CD4-positive, alpha-beta memory T cell (primary cell): ENCODE measurements around the gene SHC3. TPM values are rescaled to one million over a fixed set of nuclear protein-coding genes. Genes with fewer than 3 reads are reported as not detected.
A peak's percentile ranks its signal among the peaks of the same experiment; 100 is the strongest.

Experiments
- CTCF ChIA-PET: fragments of 350-600 bp; sonication (Branson Sonifier 250); formaldehyde crosslinking; loops from one replicate; lab custom pipeline; 2021; ENCODE audit warnings: inconsistent platforms; ENCODE audit not compliant: partially characterized antibody; lab: Charles Lee
- POLR2A ChIA-PET: fragments of 350-600 bp; sonication (Branson Sonifier 250); formaldehyde crosslinking; loops from one replicate; lab custom pipeline; 2021; ENCODE audit not compliant: partially characterized antibody; lab: Charles Lee
- DNase-seq, 5 donors: peaks; one replicate each; pipeline versions ENCODE4 v3.0.0 to v3.0.0-alpha.2; 2020 to 2022; ENCODE audit warnings: mixed read lengths in 1 of 5
- H3K27ac ChIP-seq: one replicate; pipeline ENCODE4 v1.7.0; 2013; ENCODE audit warnings: low read depth, low read length
- H3K27me3 ChIP-seq: 2 replicates; pipeline ENCODE4 v1.7.0; 2013; ENCODE audit warnings: mild to moderate bottlenecking, low read length, moderate library complexity; ENCODE audit not compliant: insufficient read depth
- H3K36me3 ChIP-seq: 2 replicates; pipeline ENCODE4 v1.7.0; 2013; ENCODE audit warnings: mild to moderate bottlenecking, low read length, moderate library complexity; ENCODE audit not compliant: insufficient read depth
- H3K4me1 ChIP-seq: 2 replicates; pipeline ENCODE4 v1.7.0; 2013; ENCODE audit warnings: mild to moderate bottlenecking, low read length, moderate library complexity; ENCODE audit not compliant: insufficient read depth
- H3K4me3 ChIP-seq, 2 donors: one replicate each; pipeline ENCODE4 v1.7.0; 2013; ENCODE audit warnings: low read length in 2 of 2, mild to moderate bottlenecking in 1 of 2
- H3K9me3 ChIP-seq, 2 donors: one replicate each; pipeline ENCODE4 v1.7.0; 2013; ENCODE audit warnings: low read length in 2 of 2, control low read depth in 1 of 2; ENCODE audit not compliant: control insufficient read depth in 1 of 2
- H3K27ac Mint-ChIP-seq, 7 donors: one replicate each; pipeline ENCODE4 v1.8.0; 2020 to 2021; ENCODE audit warnings: mixed read lengths in 7 of 7, mild to moderate bottlenecking in 6 of 7, inconsistent platforms in 3 of 7, moderate library complexity in 3 of 7
- H3K27me3 Mint-ChIP-seq, 2 donors: one replicate each; pipeline ENCODE4 v1.8.0; 2020 to 2021; ENCODE audit warnings: mixed read lengths in 2 of 2
- H3K36me3 Mint-ChIP-seq, 2 donors: one replicate each; pipeline ENCODE4 v1.8.0; 2020 to 2021; ENCODE audit warnings: mixed read lengths in 2 of 2, inconsistent platforms in 1 of 2, mild to moderate bottlenecking in 1 of 2
- H3K4me1 Mint-ChIP-seq, 4 donors: one replicate each; pipeline ENCODE4 v1.8.0; 2020 to 2021; ENCODE audit warnings: mixed read lengths in 4 of 4, mild to moderate bottlenecking in 1 of 4
- H3K4me3 Mint-ChIP-seq, 8 donors: one replicate each; pipeline ENCODE4 v1.8.0; 2020 to 2021; ENCODE audit warnings: mixed read lengths in 8 of 8, mild to moderate bottlenecking in 7 of 8, moderate library complexity in 6 of 8, inconsistent platforms in 3 of 8
- H3K9me3 Mint-ChIP-seq, 8 donors: one replicate each; pipeline ENCODE4 v1.8.0; 2020 to 2021; ENCODE audit warnings: mixed read lengths in 8 of 8, mild to moderate bottlenecking in 5 of 8, inconsistent platforms in 3 of 8, moderate library complexity in 1 of 8
- intact Hi-C: fragments of 100-400 bp; cut with micrococcal nuclease; formaldehyde crosslinking; loops from one replicate; pipeline ENCODE4 v1.15.1; 2023
- polyA plus RNA-seq, 2 donors: library from polyadenylated mRNA; unstranded; fragments of 300-500 nt; fragmentation: Illumina TruSeq; gene quantifications; one replicate each; pipeline ENCODE4 v1.2.3, GENCODE V29; 2021
- total RNA-seq, 2 experiments: library from RNA; stranded (reverse); gene quantifications; one replicate each; pipeline ENCODE4 v1.2.3, GENCODE V29; 2021

The SHC3 gene
- total and polyA plus RNA-seq, 4 experiments from 2014 or later: 0.06 TPM; not detected in 3

DNA sequence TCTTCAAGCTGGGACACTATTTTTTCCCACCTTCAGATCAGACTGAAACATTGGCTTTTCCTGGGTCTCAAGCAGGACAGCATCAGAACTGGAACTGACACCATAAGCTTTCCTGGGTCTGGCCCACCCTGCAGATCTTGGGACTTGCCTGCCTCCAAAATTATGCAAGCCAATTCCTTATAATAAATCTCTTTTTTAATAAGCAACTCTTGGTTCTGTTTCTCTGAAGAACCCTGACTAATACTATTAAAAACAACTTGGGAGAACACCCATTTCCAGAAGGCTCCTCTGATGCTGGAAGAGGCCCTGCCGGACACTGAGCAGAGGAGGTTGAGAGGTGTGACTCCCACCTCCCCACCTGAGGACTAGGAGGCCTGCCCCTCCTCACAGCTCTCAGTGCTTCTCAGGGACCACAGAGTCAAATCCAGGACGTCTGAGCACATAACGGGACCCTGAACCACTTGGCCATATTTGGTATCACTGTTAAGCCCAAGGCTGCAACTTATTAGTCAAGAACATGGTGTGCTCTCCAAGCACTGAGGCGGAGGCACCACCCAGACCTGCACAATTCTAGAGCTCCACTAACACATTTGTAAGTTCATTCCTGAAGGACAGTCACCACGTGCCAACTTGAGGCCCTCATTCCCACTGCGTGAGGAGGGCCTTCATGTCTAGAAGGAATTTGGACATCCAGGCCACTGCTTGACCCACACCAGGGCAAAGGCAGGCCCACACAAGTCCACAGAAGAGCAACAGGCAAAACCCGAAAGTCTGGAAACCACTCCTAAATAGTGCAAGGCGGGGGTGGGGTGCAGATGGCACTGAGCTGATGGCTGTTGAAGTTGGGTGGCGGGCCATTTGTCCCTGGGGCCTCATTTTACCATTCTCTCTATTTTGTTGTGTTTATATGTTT, 9.5 kb downstream of the SHC3 start:
- H3K9me3 ChIP-seq: no peaks in the 10 kb centered on the region
- POLR2A ChIA-PET: no interaction called here
- Mint-ChIP-seq H3K4me3 (no peak overlapping the region), H3K27ac (no peak overlapping the region), H3K9me3 (peaks cover 0 to under 1% (median 0%) of the 10 kb centered on the region in 8 donors), H3K4me1 (no peaks in the 10 kb centered on the region), H3K27me3 (peaks cover 18 to 21% of the 10 kb centered on the region in 2 donors), H3K36me3 (no peaks in the 10 kb centered on the region)
- CTCF ChIA-PET: no interaction called here
- no peak for DNase-seq
- intact Hi-C loops: no loop called here
- no peaks in the 10 kb centered on the region for H3K4me1 ChIP-seq
- H3K27ac ChIP-seq: no peak overlapping the region
- H3K4me3 ChIP-seq: no peak overlapping the region
- no peaks in the 10 kb centered on the region for H3K36me3 ChIP-seq
- peaks cover 4% of the 10 kb centered on the region for H3K27me3 ChIP-seq

DNA sequence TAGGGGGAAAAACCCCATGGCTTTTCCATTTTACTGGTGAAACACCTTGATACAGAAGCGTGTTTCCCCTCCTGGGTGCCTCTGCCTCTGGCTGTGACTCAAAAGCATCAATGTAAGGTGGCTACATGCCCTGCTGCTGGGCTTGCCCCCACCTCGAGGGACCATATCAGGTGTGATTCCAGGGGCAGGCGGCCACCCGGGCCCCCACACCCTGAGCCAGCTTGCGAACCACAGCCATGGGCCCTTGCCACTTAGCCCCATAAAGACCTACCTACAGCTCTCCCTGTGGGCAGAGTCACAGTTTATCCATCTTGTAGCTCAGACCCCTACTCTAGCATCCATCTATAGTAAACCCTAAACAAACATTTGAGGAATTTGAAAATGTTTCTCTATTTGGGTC, 10.8 kb downstream of the SHC3 start:
- POLR2A ChIA-PET: no interaction called here
- no peak overlapping the region for H3K27ac Mint-ChIP-seq
- Histone ChIP-seq H3K36me3 (no peaks in the 10 kb centered on the region), H3K9me3 (no peaks in the 10 kb centered on the region), H3K4me3 (no peak overlapping the region), H3K27me3 (peaks cover 4% of the 10 kb centered on the region), H3K4me1 (no peaks in the 10 kb centered on the region), H3K27ac (no peak overlapping the region)
- H3K36me3 Mint-ChIP-seq: no peaks in the 10 kb centered on the region
- no peak for DNase-seq
- no peaks in the 10 kb centered on the region for H3K4me1 Mint-ChIP-seq
- H3K9me3 Mint-ChIP-seq: peaks cover 0 to 3% (median 0%) of the 10 kb centered on the region in 8 donors
- H3K4me3 Mint-ChIP-seq: no peak overlapping the region
- CTCF ChIA-PET: no interaction called here
- peaks cover 15 to 17% of the 10 kb centered on the region in 2 donors for H3K27me3 Mint-ChIP-seq
- intact Hi-C loops: no loop called here

DNA sequence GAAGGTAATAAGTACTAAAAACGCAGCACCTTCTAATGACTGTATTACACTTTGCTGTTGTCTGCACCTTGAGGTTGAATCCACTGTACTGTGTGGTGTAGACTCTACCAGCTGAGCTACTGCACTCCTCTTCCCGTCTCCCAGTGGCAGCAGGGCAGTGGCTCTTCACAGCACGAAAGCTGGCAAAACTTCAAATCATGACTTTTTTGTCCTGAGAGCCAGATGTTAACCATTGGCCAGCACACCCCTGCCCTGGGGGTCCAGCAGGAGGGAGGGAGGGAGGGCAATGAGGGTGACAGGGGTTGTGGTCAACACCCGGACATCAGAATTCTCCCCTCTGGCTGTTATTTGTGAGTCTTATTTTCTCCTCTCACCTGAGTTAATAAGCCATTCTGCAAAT, 11.8 kb downstream of the SHC3 start:
- CTCF ChIA-PET: no interaction called here
- peaks cover 0 to 3% (median 0%) of the 10 kb centered on the region in 8 donors for H3K9me3 Mint-ChIP-seq
- H3K27ac Mint-ChIP-seq: no peak overlapping the region
- Histone ChIP-seq H3K9me3 (no peaks in the 10 kb centered on the region), H3K27me3 (peaks cover 4% of the 10 kb centered on the region), H3K4me3 (no peak overlapping the region), H3K4me1 (no peaks in the 10 kb centered on the region), H3K36me3 (no peaks in the 10 kb centered on the region), H3K27ac (no peak overlapping the region)
- intact Hi-C loops: no loop called here
- H3K36me3 Mint-ChIP-seq: no peaks in the 10 kb centered on the region
- POLR2A ChIA-PET: no interaction called here
- H3K4me1 Mint-ChIP-seq: no peaks in the 10 kb centered on the region
- H3K4me3 Mint-ChIP-seq: no peak overlapping the region
- no peak for DNase-seq
- H3K27me3 Mint-ChIP-seq: peaks cover 13 to 15% of the 10 kb centered on the region in 2 donors

DNA sequence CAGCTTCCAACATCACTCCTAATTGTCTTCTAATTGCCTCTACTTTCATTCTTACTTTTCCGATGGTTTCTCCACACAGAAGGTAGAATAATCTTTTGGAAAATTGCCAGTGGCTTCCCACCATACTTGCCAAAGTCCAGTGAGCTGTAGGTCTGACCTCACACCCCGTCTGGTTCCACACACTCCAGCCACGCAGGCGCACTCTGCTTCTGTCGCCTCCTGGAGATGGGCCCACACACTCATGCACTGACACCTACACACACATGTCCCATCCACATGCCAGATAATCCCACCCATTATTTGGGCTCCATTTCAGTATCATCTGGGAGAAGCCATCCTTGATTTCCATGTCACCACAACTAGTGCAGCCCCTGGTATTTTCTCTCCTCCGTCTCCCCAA, 12.7 kb downstream of the SHC3 start:
- Histone ChIP-seq H3K9me3 (no peaks in the 10 kb centered on the region), H3K36me3 (no peaks in the 10 kb centered on the region), H3K4me1 (no peaks in the 10 kb centered on the region), H3K27me3 (peaks cover 4% of the 10 kb centered on the region), H3K4me3 (no peak overlapping the region), H3K27ac (no peak overlapping the region)
- Mint-ChIP-seq H3K9me3 (peaks cover 0 to 5% (median 0%) of the 10 kb centered on the region in 8 donors), H3K4me1 (no peaks in the 10 kb centered on the region), H3K27ac (no peak overlapping the region), H3K36me3 (no peaks in the 10 kb centered on the region), H3K27me3 (peaks cover 12 to 18% of the 10 kb centered on the region in 2 donors), H3K4me3 (no peak overlapping the region)
- CTCF ChIA-PET: no interaction called here
- no peak for DNase-seq
- intact Hi-C loops: no loop called here
- POLR2A ChIA-PET: no interaction called here

DNA sequence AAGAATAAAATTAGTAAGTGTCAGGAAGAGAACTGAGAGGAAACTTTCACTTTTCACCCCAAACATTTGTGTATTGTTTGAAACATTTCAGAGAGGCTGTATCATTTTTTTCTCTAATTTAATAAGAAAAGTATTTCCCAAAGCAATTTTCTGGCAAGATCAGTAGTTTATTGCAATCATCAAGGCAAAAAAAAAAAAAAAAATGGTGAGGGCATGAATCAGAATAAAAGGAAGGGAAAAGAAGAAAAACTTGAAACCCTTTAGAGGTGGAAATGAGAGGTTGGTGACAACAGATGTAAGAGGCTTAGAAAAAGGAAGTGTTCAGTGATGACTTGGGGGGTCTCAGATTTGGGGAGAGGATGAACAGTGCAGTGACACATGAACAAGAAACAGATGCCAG, 13.3 kb downstream of the SHC3 start:
- H3K27me3 Mint-ChIP-seq: peaks cover 12 to 18% of the 10 kb centered on the region in 2 donors
- CTCF ChIA-PET: no interaction called here
- no peak overlapping the region for H3K4me3 Mint-ChIP-seq
- POLR2A ChIA-PET: no interaction called here
- DNase-seq: no peak
- no peaks in the 10 kb centered on the region for H3K36me3 Mint-ChIP-seq
- no peaks in the 10 kb centered on the region for H3K4me1 ChIP-seq
- H3K27ac ChIP-seq: no peak overlapping the region
- intact Hi-C loops: no loop called here
- no peak overlapping the region for H3K27ac Mint-ChIP-seq
- no peaks in the 10 kb centered on the region for H3K4me1 Mint-ChIP-seq
- H3K9me3 ChIP-seq: no peaks in the 10 kb centered on the region
- peaks cover 0 to 5% (median under 1%) of the 10 kb centered on the region in 8 donors for H3K9me3 Mint-ChIP-seq
- H3K36me3 ChIP-seq: no peaks in the 10 kb centered on the region
- H3K27me3 ChIP-seq: peaks cover 4% of the 10 kb centered on the region
- H3K4me3 ChIP-seq: no peak overlapping the region

DNA sequence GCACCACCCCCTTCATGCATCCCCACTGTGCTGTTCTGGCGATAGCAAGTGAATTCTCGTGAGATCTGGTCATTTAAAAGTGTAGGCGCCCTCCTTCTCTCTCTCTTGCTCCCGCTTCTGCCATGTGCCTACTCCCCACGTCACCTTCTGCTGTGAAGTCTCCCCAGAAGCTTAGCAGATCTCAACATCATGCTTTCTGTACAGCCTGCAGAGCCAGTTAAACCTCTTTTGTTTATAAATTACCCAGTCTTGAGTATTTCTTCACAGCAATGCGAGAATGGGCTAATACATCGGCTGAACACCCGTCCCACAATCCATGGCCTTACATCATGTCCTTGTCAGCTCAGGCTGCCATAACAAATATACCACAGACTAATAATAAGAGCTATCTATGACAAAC, 17.4 kb downstream of the SHC3 start:
- Mint-ChIP-seq H3K9me3 (peaks cover 0 to 9% (median 1%) of the 10 kb centered on the region in 8 donors), H3K36me3 (no peaks in the 10 kb centered on the region), H3K27ac (no peak overlapping the region), H3K27me3 (peaks cover 19 to 22% of the 10 kb centered on the region in 2 donors), H3K4me3 (peak overlapping the region in 1 of 8 donors; percentile 4), H3K4me1 (no peaks in the 10 kb centered on the region)
- peaks cover 3% of the 10 kb centered on the region for H3K27me3 ChIP-seq
- no peak for DNase-seq
- no peaks in the 10 kb centered on the region for H3K9me3 ChIP-seq
- no peaks in the 10 kb centered on the region for H3K4me1 ChIP-seq
- H3K27ac ChIP-seq: no peak overlapping the region
- CTCF ChIA-PET: no interaction called here
- no peak overlapping the region for H3K4me3 ChIP-seq
- POLR2A ChIA-PET: no interaction called here
- intact Hi-C loops: no loop called here
- no peaks in the 10 kb centered on the region for H3K36me3 ChIP-seq

DNA sequence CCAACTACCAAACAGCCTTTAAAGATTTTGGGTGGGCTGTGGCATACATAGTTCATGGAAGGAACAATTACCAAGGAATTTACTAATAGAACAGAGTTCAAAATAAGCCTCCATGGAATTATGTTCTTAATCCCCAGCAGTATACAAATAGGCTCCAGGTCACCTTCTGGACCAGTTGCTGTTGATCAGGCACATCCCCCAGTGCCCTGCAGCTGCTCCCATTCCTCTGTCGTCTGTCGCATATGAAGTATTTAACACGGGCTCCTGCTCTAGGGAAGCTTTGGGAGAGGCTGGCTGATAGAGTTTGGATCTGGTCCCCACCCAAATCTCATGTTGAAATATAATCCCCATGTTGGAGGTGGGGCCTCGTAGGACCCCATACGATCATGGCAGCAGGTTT, 17.8 kb downstream of the SHC3 start:
- no peak overlapping the region for H3K27ac Mint-ChIP-seq
- Histone ChIP-seq H3K4me1 (no peaks in the 10 kb centered on the region), H3K4me3 (no peak overlapping the region), H3K9me3 (no peaks in the 10 kb centered on the region), H3K27ac (no peak overlapping the region), H3K27me3 (no peaks in the 10 kb centered on the region), H3K36me3 (no peaks in the 10 kb centered on the region)
- ChIA-PET CTCF (no interaction called here), POLR2A (no interaction called here)
- peaks cover 18 to 26% of the 10 kb centered on the region in 2 donors for H3K27me3 Mint-ChIP-seq
- H3K9me3 Mint-ChIP-seq: peaks cover 0 to 9% (median 1%) of the 10 kb centered on the region in 8 donors
- no peak for DNase-seq
- H3K4me1 Mint-ChIP-seq: no peaks in the 10 kb centered on the region
- intact Hi-C loops: no loop called here
- H3K36me3 Mint-ChIP-seq: no peaks in the 10 kb centered on the region
- H3K4me3 Mint-ChIP-seq: no peak overlapping the region
